ENCODE data around the gene FBLN7.

DNA sequence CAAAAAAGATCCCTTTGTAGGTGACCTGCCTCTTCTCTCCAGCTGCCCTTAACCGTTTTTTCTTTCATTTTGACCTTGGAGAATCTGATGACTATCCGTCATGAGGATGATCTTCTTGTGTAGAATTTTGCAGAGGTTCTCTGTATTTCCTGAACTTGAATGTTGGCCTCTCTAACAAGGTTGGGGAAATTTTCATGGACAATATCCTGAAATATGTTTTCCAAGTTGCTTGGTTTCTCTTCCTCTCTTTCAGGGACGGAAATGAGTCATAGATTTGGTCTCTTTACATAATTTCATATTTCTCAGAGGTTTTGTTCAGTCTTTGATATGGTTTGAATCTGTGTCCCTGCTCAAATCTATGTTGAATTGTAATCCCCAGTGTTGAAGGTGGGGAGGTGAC lies 82.6 kb downstream of the FBLN7 start:
- TF ChIP-seq CTCF (IDR thresholded peaks at IDR 0.05; ENCODE audit: insufficient read depth, low read depth, low read length): no peak
- TF ChIP-seq EZH2 (IDR thresholded peaks at IDR 0.05; ENCODE audit: insufficient read depth, low read length): no peak

Data from astrocyte (in vitro differentiated cells and primary cell).